ENCODE results near the gene ABHD18.
"Not testable (repeated sequence)": the region's sequence is repeated elsewhere in the genome, so short reads cannot be mapped to it uniquely, and the experiment has no call there.

The ABHD18 gene

GRCh38 chr4:127930175-127930574, 35.0 kb upstream of the ABHD18 start (continued):
- no peak for TF ChIP-seq KLF17 (tag by site-specific recombination; IDR thresholded peaks at IDR 0.05)
- TF ChIP-seq, protein P1, sequence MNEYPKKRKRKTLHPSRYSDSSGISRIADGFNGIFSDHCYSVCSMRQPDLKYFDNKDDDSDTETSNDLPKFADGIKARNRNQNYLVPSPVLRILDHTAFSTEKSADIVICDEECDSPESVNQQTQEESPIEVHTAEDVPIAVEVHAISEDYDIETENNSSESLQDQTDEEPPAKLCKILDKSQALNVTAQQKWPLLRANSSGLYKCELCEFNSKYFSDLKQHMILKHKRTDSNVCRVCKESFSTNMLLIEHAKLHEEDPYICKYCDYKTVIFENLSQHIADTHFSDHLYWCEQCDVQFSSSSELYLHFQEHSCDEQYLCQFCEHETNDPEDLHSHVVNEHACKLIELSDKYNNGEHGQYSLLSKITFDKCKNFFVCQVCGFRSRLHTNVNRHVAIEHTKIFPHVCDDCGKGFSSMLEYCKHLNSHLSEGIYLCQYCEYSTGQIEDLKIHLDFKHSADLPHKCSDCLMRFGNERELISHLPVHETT (tag by site-specific recombination; IDR thresholded peaks at IDR 0.05) = no peak
- no peak for TF ChIP-seq MZF1 (tag by site-specific recombination; IDR thresholded peaks at IDR 0.05; ENCODE audit: borderline replicate concordance)

DNA sequence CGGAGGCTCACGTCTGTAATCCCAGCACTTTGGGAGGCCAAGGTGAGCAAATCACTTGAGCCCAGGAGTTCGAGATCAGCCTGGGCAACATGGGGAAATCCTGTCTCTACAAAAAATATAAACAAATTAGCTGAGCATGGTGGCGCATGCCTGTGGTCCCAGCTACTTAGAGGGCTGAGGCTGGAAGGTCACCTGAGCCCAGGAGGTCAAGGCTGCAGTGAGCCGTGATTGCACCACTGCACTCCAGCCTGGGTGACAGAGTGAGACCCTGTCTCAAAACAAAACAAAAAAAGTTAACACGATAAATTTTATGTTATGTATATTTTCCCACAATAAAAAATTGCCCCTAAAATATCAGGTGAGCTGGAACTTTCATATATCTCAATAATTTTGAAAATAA, 33.4 kb upstream of the ABHD18 start:
- CTCF ChIA-PET = interaction anchor here (0.6 kb wide), 1 partner anchor 55 kb away, joined by 6 read pairs; no protein-coding TSS in a partner anchor
- H3K4me1 ChIP-seq (ENCODE audit: control insufficient read depth, insufficient read depth, low read length); POLR2A ChIA-PET; H3K9me3 ChIP-seq (ENCODE audit: control insufficient read depth, insufficient read depth, low read depth, low read length); H3K27ac ChIP-seq (ENCODE audit: extremely low read depth, low read depth, low read length); H3K4me3 ChIP-seq (ENCODE audit: low read depth, low read length): not testable (repeated sequence)
- H3K36me3 ChIP-seq (ENCODE audit: control insufficient read depth in 2 of 2, insufficient read depth in 1 of 2, low read length in 2 of 2) = peaks cover 5 to 24% of the 10 kb centered on the region in 2 experiments; a peak in 2 of 3 replicates

DNA sequence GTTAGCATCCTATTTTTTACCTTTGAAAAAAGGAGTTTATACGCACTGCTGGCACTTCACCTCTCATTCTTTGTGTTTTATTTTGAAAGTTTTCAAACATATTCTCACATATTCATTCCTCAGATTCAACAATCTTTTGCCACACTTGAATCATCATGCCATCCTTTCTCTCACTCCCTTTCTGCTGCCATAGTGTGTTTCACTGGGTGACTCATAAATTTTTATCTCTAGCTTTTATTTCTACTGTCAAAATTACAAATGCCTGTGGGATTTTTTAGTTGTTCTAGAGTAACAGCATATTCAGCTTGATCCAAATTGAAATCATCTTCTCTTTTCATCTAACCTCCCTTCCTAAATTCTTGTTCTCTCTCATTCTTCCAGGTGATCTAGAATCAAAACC, 28.2 kb upstream of the ABHD18 start:
- no peak overlapping the region for H3K27ac ChIP-seq (ENCODE audit: extremely low read depth, low read depth, low read length)
- no peaks in the 10 kb centered on the region for H3K9me3 ChIP-seq (ENCODE audit: control insufficient read depth, insufficient read depth, low read depth, low read length)
- no peak overlapping the region for H3K4me3 ChIP-seq (ENCODE audit: low read depth, low read length)
- H3K36me3 ChIP-seq (ENCODE audit: control insufficient read depth in 2 of 2, insufficient read depth in 1 of 2, low read length in 2 of 2) = peaks cover 3 to 16% of the 10 kb centered on the region in 2 experiments; a peak in 2 of 3 replicates
- ChIA-PET CTCF (no interaction called here), POLR2A (no interaction called here)
- TF ChIP-seq ZNF155 (tag by site-specific recombination; IDR thresholded peaks at IDR 0.05) (no peak), HOXD13 (CRISPR knock-in tag; IDR thresholded peaks at IDR 0.05; ENCODE audit: borderline replicate concordance) (no peak)
- H3K4me1 ChIP-seq (ENCODE audit: control insufficient read depth, insufficient read depth, low read length) = no peaks in the 10 kb centered on the region

DNA sequence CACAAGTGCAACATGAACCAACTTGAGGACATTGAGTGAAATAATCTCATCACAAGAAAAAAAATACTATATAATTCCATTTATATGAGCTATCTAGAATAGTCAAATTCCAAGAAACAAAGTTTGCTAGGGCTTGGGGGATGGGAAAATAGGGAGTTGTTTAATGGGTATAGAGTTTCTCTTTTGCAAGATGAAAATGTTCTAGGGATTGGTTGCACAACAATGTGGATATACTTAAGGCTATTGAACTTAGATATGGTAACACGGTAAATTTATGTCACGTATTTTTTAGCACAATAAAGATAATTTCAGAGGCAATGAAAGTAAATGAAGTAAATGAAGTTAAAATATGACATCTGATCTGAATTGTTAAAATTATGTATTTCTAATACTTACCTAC, 8.1 kb upstream of the ABHD18 start:
- Histone ChIP-seq H3K9me3 (ENCODE audit: control insufficient read depth, insufficient read depth, low read depth, low read length) (no peaks in the 10 kb centered on the region), H3K4me3 (ENCODE audit: low read depth, low read length) (no peak overlapping the region), H3K4me1 (ENCODE audit: control insufficient read depth, insufficient read depth, low read length) (no peaks in the 10 kb centered on the region), H3K36me3 (ENCODE audit: control insufficient read depth in 2 of 2, insufficient read depth in 1 of 2, low read length in 2 of 2) (peaks cover 8 to 10% of the 10 kb centered on the region in 2 experiments; a peak in 2 of 3 replicates), H3K27ac (ENCODE audit: extremely low read depth, low read depth, low read length) (no peak overlapping the region)
- TF ChIP-seq ZNF776 (tag by site-specific recombination; IDR thresholded peaks at IDR 0.05; ENCODE audit: borderline replicate concordance) = no peak
- TF ChIP-seq ZNF404 (tag by site-specific recombination; IDR thresholded peaks at IDR 0.05) = no peak
- TF ChIP-seq ZNF366 (tag by site-specific recombination; conservative IDR thresholded peaks at IDR 0.05) = no peak
- TF ChIP-seq ZNF660 (tag by site-specific recombination; IDR thresholded peaks at IDR 0.05) = no peak
- CTCF ChIA-PET = no interaction called here
- POLR2A ChIA-PET = interaction anchor here (0.9 kb wide), 1 partner anchor 76 kb away, joined by 4 read pairs; the partner anchor contains the start of gene PLK4

- Histone ChIP-seq H3K9me3 (ENCODE audit: control insufficient read depth, insufficient read depth, low read depth, low read length) (no peaks in the 10 kb centered on the region), H3K27ac (ENCODE audit: extremely low read depth, low read depth, low read length) (no peak overlapping the region), H3K4me3 (ENCODE audit: low read depth, low read length) (no peak overlapping the region), H3K36me3 (ENCODE audit: control insufficient read depth in 2 of 2, insufficient read depth in 1 of 2, low read length in 2 of 2) (peaks cover under 1 to 17% of the 10 kb centered on the region in 2 experiments; a peak in 2 of 3 replicates), H3K4me1 (ENCODE audit: control insufficient read depth, insufficient read depth, low read length) (no peaks in the 10 kb centered on the region)
- POLR2A ChIA-PET = no interaction called here
- CTCF ChIA-PET = interaction anchor here (0.7 kb wide), 1 partner anchor 122 kb away, joined by 3 read pairs; no protein-coding TSS in a partner anchor
- TF ChIP-seq, protein P2, sequence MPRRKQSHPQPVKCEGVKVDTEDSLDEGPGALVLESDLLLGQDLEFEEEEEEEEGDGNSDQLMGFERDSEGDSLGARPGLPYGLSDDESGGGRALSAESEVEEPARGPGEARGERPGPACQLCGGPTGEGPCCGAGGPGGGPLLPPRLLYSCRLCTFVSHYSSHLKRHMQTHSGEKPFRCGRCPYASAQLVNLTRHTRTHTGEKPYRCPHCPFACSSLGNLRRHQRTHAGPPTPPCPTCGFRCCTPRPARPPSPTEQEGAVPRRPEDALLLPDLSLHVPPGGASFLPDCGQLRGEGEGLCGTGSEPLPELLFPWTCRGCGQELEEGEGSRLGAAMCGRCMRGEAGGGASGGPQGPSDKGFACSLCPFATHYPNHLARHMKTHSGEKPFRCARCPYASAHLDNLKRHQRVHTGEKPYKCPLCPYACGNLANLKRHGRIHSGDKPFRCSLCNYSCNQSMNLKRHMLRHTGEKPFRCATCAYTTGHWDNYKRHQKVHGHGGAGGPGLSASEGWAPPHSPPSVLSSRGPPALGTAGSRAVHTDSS (tag by site-specific recombination; IDR thresholded peaks at IDR 0.05) = no peak
- TF ChIP-seq ZNF140 (tag by site-specific recombination; IDR thresholded peaks at IDR 0.05) (no peak), ZBTB17 (tag by site-specific recombination; IDR thresholded peaks at IDR 0.05) (no peak), ZBTB44 (tag by site-specific recombination; IDR thresholded peaks at IDR 0.05) (no peak), ZNF433 (tag by site-specific recombination; IDR thresholded peaks at IDR 0.05; ENCODE audit: low read depth) (no peak), HOXA7 (CRISPR knock-in tag; IDR thresholded peaks at IDR 0.05; ENCODE audit: borderline replicate concordance) (no peak), ZNF654 (tag by site-specific recombination; IDR thresholded peaks at IDR 0.05; ENCODE audit: low read depth) (no peak), ZNF549 (tag by site-specific recombination; IDR thresholded peaks at IDR 0.05) (no peak), ZNF302 (tag by site-specific recombination; IDR thresholded peaks at IDR 0.05; ENCODE audit: low read depth) (no peak), ZNF548 (tag by site-specific recombination; IDR thresholded peaks at IDR 0.05) (no peak), ZNF16 (tag by site-specific recombination; IDR thresholded peaks at IDR 0.05; ENCODE audit: low read depth) (no peak), ZNF391 (tag by site-specific recombination; IDR thresholded peaks at IDR 0.05; ENCODE audit: borderline replicate concordance, low read depth) (no peak), GLIS1 (tag by site-specific recombination; IDR thresholded peaks at IDR 0.05) (no peak)
Observed at GRCh38 chr4:127959794-127960193, 5.4 kb upstream of the ABHD18 start.

Data from HEK293 (cell line).